ENCODE measurements around the gene OXT. TPM values are rescaled to one million over a fixed set of nuclear protein-coding genes. Genes with fewer than 3 reads are reported as not detected.

OXT gene
- total RNA-seq, 1 donor from 2014 or later, result not detected

DNA sequence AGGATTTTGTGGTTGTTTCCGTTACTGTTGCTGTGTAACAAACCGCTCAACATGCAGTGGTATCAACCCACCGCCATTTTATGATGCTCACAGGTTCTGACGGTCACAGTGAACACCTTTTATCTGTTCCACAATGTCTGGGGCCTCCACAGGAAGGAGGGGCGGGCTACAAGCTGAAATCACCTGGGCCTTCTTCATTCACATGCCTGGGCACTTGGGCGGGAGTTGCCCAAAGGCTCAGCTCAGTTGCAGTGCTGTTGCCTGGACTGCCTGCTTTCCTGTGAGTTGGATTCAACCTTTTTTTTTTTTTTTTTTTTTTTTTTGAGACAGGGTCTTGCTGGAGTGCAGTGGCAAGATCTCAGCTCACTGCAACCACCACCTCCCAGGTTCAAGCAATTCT, 29.8 kb downstream of the OXT start:
- Mint-ChIP-seq H3K4me1 (ENCODE audit: low read depth) (no peaks in the 10 kb centered on the region), H3K9me3 (ENCODE audit: low read depth) (no peaks in the 10 kb centered on the region), H3K27me3 (ENCODE audit: low read depth) (no peaks in the 10 kb centered on the region), H3K4me3 (ENCODE audit: unreplicated experiment) (no peak overlapping the region), H3K27ac (ENCODE audit: unreplicated experiment) (no peak overlapping the region), H3K36me3 (ENCODE audit: low read depth) (no peaks in the 10 kb centered on the region)
- DNase-seq (ENCODE audit: low spot score), result no peak
- TF ChIP-seq, protein P1, sequence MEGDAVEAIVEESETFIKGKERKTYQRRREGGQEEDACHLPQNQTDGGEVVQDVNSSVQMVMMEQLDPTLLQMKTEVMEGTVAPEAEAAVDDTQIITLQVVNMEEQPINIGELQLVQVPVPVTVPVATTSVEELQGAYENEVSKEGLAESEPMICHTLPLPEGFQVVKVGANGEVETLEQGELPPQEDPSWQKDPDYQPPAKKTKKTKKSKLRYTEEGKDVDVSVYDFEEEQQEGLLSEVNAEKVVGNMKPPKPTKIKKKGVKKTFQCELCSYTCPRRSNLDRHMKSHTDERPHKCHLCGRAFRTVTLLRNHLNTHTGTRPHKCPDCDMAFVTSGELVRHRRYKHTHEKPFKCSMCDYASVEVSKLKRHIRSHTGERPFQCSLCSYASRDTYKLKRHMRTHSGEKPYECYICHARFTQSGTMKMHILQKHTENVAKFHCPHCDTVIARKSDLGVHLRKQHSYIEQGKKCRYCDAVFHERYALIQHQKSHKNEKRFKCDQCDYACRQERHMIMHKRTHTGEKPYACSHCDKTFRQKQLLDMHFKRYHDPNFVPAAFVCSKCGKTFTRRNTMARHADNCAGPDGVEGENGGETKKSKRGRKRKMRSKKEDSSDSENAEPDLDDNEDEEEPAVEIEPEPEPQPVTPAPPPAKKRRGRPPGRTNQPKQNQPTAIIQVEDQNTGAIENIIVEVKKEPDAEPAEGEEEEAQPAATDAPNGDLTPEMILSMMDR (IDR thresholded peaks at IDR 0.05), result no peak

DNA sequence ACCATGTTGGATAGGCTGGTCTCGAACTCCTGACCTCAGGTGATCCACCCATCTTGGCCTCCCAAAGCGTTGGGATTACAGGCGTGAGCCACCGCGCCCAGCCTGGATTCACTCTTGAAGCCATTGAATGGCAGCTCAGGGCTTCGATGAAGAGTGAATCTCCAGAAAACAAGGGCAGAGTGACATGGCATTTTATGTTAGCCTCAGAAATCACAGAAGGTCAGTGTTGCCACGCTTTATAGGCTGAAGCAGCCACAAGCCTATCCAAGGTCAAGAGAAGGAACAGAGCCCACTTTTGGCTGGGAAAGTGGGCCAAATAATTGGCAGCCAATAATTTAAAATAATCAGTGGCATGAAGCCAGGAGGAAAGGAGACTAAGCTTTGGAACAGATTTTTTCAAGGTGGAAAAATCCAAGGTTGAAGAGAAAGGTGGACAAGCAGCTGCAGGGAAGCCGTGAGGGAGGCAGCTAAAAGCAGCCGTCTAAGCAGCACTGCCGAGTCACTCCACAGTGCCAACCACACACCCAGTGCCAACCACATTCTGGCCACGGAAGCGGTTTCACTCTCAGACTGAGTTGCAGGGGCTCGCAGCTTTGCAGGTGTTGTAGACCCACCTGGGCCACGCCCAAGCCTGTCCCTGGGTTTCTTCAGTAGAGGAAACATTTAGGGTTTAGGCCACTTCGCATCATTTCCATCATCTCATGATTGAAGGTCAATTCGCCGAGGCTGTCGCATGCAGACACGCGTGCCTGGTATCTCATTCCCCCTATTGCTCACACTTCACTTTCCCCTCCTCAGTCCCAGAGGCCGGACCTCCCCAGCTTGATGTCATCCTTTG, 30.5 kb downstream of the OXT start:
- no peaks in the 10 kb centered on the region for H3K27me3 Mint-ChIP-seq (ENCODE audit: low read depth)
- H3K4me1 Mint-ChIP-seq (ENCODE audit: low read depth), result no peaks in the 10 kb centered on the region
- no peak overlapping the region for H3K4me3 Mint-ChIP-seq (ENCODE audit: unreplicated experiment)
- H3K36me3 Mint-ChIP-seq (ENCODE audit: low read depth), result peaks cover under 1% of the 10 kb centered on the region
- no peaks in the 10 kb centered on the region for H3K9me3 Mint-ChIP-seq (ENCODE audit: low read depth)
- no peak for DNase-seq (ENCODE audit: low spot score)
- H3K27ac Mint-ChIP-seq (ENCODE audit: unreplicated experiment), result no peak overlapping the region
- TF ChIP-seq, protein P1 (IDR thresholded peaks at IDR 0.05), result no peak

DNA sequence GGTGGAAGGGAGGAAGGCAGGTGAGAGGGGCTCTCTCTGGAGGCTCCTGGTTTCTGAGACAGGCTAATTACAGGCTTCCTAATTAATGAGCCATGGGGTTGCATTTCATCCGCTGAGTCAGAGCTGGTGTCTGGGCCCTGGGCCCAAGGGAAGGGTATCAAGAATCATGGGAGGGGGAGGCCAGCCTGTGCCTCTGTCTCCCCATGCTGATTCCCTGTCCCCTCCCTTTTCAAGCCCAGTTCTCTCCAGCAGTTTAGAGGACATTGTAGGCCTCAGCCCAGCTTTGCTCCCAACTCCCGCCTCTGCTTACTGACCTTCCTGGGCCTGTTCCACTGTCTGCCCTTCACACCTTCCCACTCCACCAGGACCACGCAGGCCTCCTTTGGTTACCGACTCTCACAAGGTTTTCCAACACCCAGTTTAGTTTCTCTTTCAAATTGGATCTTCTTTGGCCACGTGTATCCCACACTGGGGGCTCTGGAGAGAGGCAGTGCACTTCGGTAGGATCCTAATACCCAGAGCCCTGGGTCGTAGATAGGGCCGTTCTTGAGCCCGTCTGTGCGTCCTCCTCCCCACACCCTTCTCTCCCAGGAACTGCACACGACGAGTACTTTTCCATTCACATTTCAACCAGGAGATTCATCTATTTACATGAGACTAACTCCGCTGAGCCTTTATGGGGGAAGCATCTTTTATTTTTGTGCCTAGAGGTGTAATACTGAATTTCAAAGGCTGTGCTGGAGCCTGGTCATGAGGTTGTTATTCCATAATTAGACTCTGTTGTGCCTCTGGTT, 31.4 kb downstream of the OXT start:
- H3K4me3 Mint-ChIP-seq (ENCODE audit: unreplicated experiment), result no peak overlapping the region
- no peak for DNase-seq (ENCODE audit: low spot score)
- no peaks in the 10 kb centered on the region for H3K9me3 Mint-ChIP-seq (ENCODE audit: low read depth)
- no peaks in the 10 kb centered on the region for H3K27me3 Mint-ChIP-seq (ENCODE audit: low read depth)
- TF ChIP-seq, protein P1 (IDR thresholded peaks at IDR 0.05), result no peak
- H3K27ac Mint-ChIP-seq (ENCODE audit: unreplicated experiment), result no peak overlapping the region
- H3K4me1 Mint-ChIP-seq (ENCODE audit: low read depth), result no peaks in the 10 kb centered on the region
- H3K36me3 Mint-ChIP-seq (ENCODE audit: low read depth), result peaks cover 1% of the 10 kb centered on the region

DNA sequence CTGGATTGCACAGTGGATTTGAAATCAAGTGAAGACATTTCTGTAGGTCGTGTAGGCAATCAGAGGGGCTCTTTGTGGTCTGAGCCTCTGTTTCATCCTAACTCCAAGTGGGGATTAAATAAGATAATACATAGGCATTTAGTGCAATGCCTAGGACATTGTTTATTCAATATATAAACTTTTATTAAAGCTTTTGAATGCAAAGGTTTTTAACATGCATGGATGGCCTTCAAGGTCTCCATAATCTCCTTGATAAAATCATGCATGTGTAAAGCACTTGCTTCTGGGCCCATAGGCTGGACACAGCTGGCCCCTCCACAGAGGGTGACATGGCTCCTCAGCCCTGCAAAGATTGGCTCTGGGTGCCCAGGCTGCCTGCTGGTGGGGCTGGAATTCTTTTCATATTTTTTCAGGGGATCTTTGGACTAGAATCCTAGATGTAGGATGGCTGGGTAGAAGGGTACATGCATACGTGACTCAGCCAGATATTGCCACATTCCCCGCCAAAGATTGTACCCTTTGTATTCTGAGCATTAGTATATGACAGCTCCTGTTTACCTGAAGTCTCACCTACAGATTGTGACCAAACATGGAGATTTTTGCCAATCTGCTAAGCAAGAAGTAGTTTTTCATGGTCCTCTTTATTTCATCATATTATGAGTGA, 32.1 kb downstream of the OXT start:
- TF ChIP-seq, protein P1 (IDR thresholded peaks at IDR 0.05), result no peak
- H3K27me3 Mint-ChIP-seq (ENCODE audit: low read depth), result no peaks in the 10 kb centered on the region
- no peaks in the 10 kb centered on the region for H3K4me1 Mint-ChIP-seq (ENCODE audit: low read depth)
- DNase-seq (ENCODE audit: low spot score), result no peak
- H3K27ac Mint-ChIP-seq (ENCODE audit: unreplicated experiment), result no peak overlapping the region
- peaks cover 1% of the 10 kb centered on the region for H3K36me3 Mint-ChIP-seq (ENCODE audit: low read depth)
- H3K4me3 Mint-ChIP-seq (ENCODE audit: unreplicated experiment), result no peak overlapping the region
- no peaks in the 10 kb centered on the region for H3K9me3 Mint-ChIP-seq (ENCODE audit: low read depth)
